SK-N-MC (cell line): ENCODE measurements around the gene TMEM87B.

Source experiments
- DNase-seq: peaks from one replicate; pipeline ENCODE4 v3.0.0-alpha.2; 2011; ENCODE audit warnings: low read depth, low spot score
- H3K27ac ChIP-seq: fragments of 200-600 bp; sonication (generic); 2 replicates; pipeline ENCODE4 v1.5.1; 2016; ENCODE audit warnings: mixed run types
- H3K36me3 ChIP-seq: fragments of 200-600 bp; sonication (generic); 2 replicates; pipeline ENCODE4 v1.6.1; 2017; ENCODE audit warnings: antibody characterized with exemption, low read length, mixed read lengths; ENCODE audit not compliant: insufficient read depth
- H3K4me3 ChIP-seq: fragments of 200-600 bp; sonication (generic); 2 replicates; pipeline ENCODE4 v1.5.1; 2016
- H3K9ac ChIP-seq: fragments of 200-600 bp; sonication (generic); 2 replicates; pipeline ENCODE4 v1.8.0; 2017; ENCODE audit warnings: mixed run types, mixed read lengths; ENCODE audit not compliant: insufficient read length
- H3K9me3 ChIP-seq: fragments of 200-600 bp; sonication (generic); 2 replicates; pipeline ENCODE4 v1.6.1; 2017; ENCODE audit warnings: low read depth, mild to moderate bottlenecking, antibody characterized with exemption, low read length, moderate library complexity, mixed read lengths
- EZH2 ChIP-seq: fragments of 200-600 bp; sonication (generic); IDR thresholded peaks from one replicate; pipeline ENCODE4 v1.6.1; 2017; ENCODE audit warnings: antibody characterized with exemption
- FOXP2 ChIP-seq: optimal IDR thresholded peaks from 2 replicates; pipeline ENCODE3; 2011; ENCODE audit warnings: mild to moderate bottlenecking, moderate library complexity; ENCODE audit not compliant: insufficient read depth; ENCODE audit errors: extremely low read length, control extremely low read depth
- POLR2AphosphoS5 ChIP-seq: IDR thresholded peaks from 2 replicates; pipeline ENCODE4 v1.6.1; 2012; ENCODE audit warnings: mild to moderate bottlenecking, low read depth, low read length, borderline replicate concordance

TMEM87B gene

DNA sequence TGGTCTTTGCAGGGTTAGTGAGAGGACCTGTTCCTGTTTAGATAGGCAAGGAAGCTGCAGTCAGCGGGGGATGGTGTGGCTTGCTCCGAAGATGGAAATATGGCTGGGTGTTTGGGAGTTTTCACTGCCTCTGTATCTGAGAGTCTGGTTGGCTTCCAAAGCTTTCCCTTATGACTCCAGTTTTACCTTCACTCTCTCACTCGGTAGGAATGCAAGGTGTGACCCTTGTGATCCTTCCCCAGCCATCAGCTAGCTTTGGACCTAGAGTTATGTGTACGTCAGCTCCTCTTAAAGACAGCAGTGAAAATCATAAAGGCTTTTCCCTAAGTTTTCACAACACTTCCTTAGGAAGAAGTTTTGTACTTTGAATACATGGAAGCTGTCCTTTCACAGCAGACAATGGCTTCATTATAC lies 35.5 kb upstream of the TMEM87B start:
- no peak for DNase-seq
- Histone ChIP-seq H3K4me3 (no peak overlapping the region), H3K36me3 (no peaks in the 10 kb centered on the region), H3K9me3 (no peaks in the 10 kb centered on the region), H3K9ac (no peak overlapping the region), H3K27ac (no peak overlapping the region)
- TF ChIP-seq POLR2AphosphoS5 (no peak), FOXP2 (no peak), EZH2 (no peak)

DNA sequence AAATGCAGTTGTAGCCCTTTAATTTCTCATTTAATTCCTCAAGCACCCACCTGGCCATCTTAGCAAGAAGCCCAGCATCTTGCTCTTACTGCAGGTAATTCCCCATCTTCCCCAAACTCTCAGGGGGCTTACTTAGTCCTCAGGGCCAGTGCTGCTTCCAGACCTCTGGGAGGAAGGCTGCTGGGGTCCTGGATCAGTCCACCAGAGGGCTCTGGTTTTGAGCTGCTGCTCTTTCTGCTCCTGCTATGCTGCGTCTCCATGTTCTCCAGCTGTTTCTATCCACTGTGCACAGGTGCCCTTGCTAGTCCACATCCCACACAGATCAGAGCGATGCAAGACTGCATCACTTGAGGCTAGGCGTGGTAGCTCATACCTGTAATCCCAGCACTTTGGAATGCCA lies 34.5 kb upstream of the TMEM87B start:
- no peak for TF ChIP-seq EZH2

DNA sequence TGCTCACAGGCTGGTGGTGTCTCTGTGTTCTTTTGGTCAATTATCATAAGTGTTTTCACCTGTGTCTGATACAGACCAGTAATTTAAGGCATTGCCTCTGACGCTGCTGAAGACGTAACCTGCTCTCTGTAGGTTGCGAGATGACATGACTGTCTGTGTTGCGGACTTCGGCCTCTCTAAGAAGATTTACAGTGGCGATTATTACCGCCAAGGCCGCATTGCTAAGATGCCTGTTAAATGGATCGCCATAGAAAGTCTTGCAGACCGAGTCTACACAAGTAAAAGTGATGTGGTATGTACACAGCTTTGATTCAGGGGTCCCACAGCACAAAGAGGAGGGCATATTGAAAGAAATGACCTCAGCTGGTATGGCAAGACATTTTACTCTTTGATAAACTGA lies 33.8 kb upstream of the TMEM87B start:
- no peak overlapping the region for H3K27ac ChIP-seq
- H3K9me3 ChIP-seq = no peaks in the 10 kb centered on the region
- no peaks in the 10 kb centered on the region for H3K36me3 ChIP-seq
- H3K9ac ChIP-seq = no peak overlapping the region
- TF ChIP-seq FOXP2 = no peak
- no peak for TF ChIP-seq EZH2
- TF ChIP-seq POLR2AphosphoS5 = no peak
- DNase-seq = no peak
- H3K4me3 ChIP-seq = no peak overlapping the region

More for the DNA sequence above, 34.5 kb upstream of the TMEM87B start:
- Histone ChIP-seq H3K27ac (no peak overlapping the region), H3K9me3 (no peaks in the 10 kb centered on the region), H3K9ac (no peak overlapping the region), H3K4me3 (no peak overlapping the region), H3K36me3 (no peaks in the 10 kb centered on the region)
- no peak for DNase-seq

DNA sequence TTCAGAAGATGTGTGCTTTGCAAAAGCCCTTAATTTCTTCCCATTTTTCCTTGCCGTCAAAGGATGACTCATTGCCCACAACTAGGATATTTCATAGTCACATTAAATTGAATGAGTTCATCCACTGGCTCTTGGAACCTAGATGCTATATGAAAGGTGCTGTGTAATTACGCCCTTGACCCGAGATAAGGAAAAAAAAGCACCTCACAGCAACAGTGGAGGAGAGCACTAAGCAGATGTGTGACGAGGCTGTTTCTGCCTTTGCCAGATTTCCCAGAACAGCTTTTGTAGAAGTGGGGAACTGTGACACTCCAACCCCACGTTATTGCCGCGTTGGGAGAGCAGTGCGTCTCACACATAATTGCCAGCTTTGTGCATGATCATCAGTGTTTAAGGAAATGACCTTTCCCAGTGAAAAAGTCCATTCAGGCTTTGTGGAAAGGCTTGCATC lies 33.3 kb upstream of the TMEM87B start:
- H3K9me3 ChIP-seq = no peaks in the 10 kb centered on the region
- H3K36me3 ChIP-seq = no peaks in the 10 kb centered on the region
- no peak for DNase-seq
- TF ChIP-seq FOXP2 = no peak
- no peak for TF ChIP-seq EZH2
- TF ChIP-seq POLR2AphosphoS5 = no peak
- H3K9ac ChIP-seq = no peak overlapping the region
- no peak overlapping the region for H3K27ac ChIP-seq
- H3K4me3 ChIP-seq = no peak overlapping the region

DNA sequence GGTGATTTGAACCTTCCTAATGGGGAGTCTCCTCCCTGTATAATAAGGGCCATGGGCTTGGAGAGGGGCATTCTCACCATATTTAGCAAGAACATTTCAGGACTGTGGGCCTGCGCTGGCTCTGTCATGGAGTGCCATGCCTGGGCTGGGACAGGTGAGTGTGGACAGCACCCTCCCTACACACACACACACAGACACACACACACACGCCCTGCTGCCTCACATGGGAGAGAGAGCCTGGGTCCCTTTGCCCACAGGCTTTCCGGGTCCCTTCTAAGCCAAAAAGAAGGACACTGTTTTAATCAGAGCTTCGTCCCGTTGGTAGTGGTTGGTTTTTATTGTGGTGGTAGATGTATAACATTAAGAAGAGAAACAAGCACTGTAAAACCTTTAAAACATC lies 31.4 kb upstream of the TMEM87B start:
- TF ChIP-seq EZH2 (no peak), POLR2AphosphoS5 (no peak)
- Histone ChIP-seq H3K27ac (no peak overlapping the region), H3K9ac (peak overlapping the region; percentile 43), H3K9me3 (no peaks in the 10 kb centered on the region), H3K4me3 (peak overlapping the region; percentile 2; the same call in 1 of the 2 replicates), H3K36me3 (no peaks in the 10 kb centered on the region)
- DNase-seq = no peak

DNA sequence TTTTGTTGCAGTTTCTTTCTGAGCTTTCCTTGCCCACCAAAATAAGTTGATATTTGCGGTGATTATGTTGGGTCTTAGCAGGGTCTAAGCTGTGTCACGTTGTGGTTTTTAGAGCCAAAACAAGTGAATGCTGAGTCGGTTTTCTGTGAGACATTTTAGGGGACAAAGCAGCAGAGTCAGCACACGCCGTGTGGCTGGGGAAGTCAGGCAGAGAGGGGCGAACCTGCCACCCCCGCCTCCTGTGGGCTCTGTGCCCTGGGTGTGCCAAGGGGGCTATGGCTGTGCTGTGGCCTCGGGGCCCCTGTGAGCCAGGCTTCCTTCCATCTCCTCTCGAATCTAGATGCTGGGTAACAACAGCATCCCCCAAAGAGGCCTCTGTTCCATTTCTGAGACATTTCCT lies 30.8 kb upstream of the TMEM87B start:
- Histone ChIP-seq H3K9ac (peak overlapping the region; percentile 43), H3K9me3 (no peaks in the 10 kb centered on the region), H3K4me3 (peak overlapping the region; percentile 2; the same call in 1 of the 2 replicates), H3K27ac (no peak overlapping the region), H3K36me3 (no peaks in the 10 kb centered on the region)
- no peak for DNase-seq
- TF ChIP-seq FOXP2 = no peak
- TF ChIP-seq EZH2 = no peak
- no peak for TF ChIP-seq POLR2AphosphoS5

DNA sequence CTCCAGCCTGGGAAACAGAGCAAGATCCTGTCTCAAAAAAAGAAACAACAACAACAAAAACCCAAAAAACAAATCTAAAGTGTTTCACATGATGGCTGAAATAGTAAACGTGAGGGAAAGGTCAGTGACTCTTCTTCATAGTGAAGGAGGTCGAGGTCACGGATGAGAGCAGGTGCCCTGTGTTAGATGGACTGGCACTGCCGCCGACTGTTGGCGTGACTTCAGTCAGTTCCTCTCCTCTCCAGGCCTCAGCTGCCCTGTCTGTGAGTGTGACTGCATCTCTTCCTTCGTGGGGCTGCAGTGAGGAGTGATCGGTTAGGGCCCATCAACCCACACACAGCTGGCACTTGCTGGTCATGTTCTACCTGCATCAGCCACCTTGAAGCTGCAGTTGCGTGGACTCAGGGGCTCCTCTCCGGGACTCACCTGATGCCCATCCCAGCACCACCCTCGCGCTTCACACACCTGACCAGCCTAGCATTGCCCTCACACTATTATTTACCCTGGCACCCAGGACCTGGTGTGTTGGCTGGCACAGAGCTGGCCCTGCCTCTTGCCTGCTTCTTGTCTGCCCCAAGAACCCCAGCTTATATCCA lies 30.1 kb upstream of the TMEM87B start:
- TF ChIP-seq FOXP2 = no peak
- TF ChIP-seq POLR2AphosphoS5 = no peak
- no peak for TF ChIP-seq EZH2
- H3K9ac ChIP-seq = no peak overlapping the region
- H3K36me3 ChIP-seq = no peaks in the 10 kb centered on the region
- no peak overlapping the region for H3K27ac ChIP-seq
- DNase-seq = no peak
- no peak overlapping the region for H3K4me3 ChIP-seq
- H3K9me3 ChIP-seq = no peaks in the 10 kb centered on the region

DNA sequence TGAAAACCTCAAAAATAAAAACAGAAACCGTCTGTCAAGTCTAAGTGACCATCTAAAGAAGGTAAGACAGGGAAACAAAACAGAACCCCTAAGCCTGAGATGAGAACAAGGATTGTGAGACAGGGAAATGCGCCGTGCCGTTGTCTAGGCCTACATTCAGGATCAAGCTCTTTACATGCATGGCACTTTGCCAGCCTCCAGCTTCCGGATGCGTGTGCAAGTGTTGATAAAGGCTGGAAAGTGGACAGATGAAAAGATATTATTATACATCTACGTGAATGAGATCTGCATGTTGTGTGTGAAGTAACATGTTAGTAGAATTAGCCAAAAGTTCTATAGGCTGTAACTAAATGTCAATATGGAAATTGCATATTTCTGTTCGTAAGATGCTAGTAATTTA lies 28.6 kb upstream of the TMEM87B start:
- no peak for TF ChIP-seq EZH2
- TF ChIP-seq POLR2AphosphoS5 = no peak
- TF ChIP-seq FOXP2 = no peak
- no peaks in the 10 kb centered on the region for H3K36me3 ChIP-seq
- no peak overlapping the region for H3K9ac ChIP-seq
- H3K9me3 ChIP-seq = no peaks in the 10 kb centered on the region
- H3K4me3 ChIP-seq = no peak overlapping the region
- no peak overlapping the region for H3K27ac ChIP-seq
- no peak for DNase-seq

DNA sequence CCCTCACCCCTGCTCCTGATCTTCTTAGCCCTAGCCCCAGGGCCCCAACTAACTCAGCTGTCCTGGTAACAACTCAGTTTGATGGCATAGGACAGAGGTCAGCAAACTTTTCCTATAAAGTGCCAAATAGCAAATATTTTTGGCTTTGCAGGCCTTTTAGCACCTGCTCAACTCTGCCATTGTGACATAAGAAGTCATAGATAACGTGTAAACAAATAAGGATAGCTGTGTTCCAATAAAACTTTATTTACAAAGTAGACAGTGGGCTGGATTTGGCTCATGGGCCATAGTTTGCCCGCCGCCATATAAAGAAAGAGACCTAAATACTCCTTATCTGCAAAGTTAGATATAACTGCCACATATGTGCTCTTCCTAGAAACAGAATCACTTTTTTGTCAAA lies 27.3 kb upstream of the TMEM87B start:
- H3K9ac ChIP-seq = no peak overlapping the region
- no peak overlapping the region for H3K27ac ChIP-seq
- DNase-seq = no peak
- H3K4me3 ChIP-seq = no peak overlapping the region
- no peaks in the 10 kb centered on the region for H3K9me3 ChIP-seq
- no peaks in the 10 kb centered on the region for H3K36me3 ChIP-seq
- TF ChIP-seq POLR2AphosphoS5 = no peak
- no peak for TF ChIP-seq FOXP2
- TF ChIP-seq EZH2 = no peak

DNA sequence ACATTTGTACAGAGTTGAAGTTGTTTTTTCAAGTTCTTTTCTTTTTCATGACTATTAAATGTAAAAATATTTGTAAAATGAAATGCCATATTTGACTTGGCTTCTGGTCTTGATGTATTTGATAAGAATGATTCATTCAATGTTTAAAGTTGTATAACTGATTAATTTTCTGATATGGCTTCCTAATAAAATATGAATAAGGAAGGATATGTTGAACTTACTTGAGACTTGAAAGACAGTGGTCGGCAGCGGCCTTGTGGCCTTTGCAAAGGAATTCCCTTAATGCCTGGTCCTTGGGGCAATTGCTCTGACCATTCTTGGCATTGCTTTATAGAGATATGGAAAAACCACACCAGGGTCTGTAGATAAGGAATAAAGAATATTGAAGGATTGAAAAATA lies 25.9 kb upstream of the TMEM87B start:
- no peak overlapping the region for H3K4me3 ChIP-seq
- no peak for DNase-seq
- no peaks in the 10 kb centered on the region for H3K36me3 ChIP-seq
- H3K27ac ChIP-seq = no peak overlapping the region
- TF ChIP-seq EZH2 = no peak
- no peak for TF ChIP-seq FOXP2
- no peak for TF ChIP-seq POLR2AphosphoS5
- H3K9ac ChIP-seq = no peak overlapping the region
- H3K9me3 ChIP-seq = no peaks in the 10 kb centered on the region
